Mucosa of descending colon (tissue), 3 donors: ENCODE results near the gene EDRF1. TPM values are rescaled to one million over a fixed set of nuclear protein-coding genes. Genes with fewer than 3 reads are reported as not detected.
A peak's percentile ranks its signal among the peaks of the same experiment; 100 is the strongest.

Experiments used
- ATAC-seq: fragments of 200-7000 bp; cut with Tn5 transposase; one replicate; pipeline ENCODE4 v1.9.1; 2020; ENCODE audit warnings: mild to moderate bottlenecking, moderate library complexity
- DNase-seq, 3 donors: peaks; one replicate each; pipeline ENCODE4 v3.0.0-alpha.2; 2020
- H3K36me3 ChIP-seq: fragments of 200-600 bp; one replicate; pipeline ENCODE4 v1.8.0; 2021; ENCODE audit warnings: low read depth, mild to moderate bottlenecking
- H3K4me1 ChIP-seq: fragments of 200-600 bp; one replicate; pipeline ENCODE4 v1.8.0; 2021; ENCODE audit warnings: low read depth, mild to moderate bottlenecking
- H3K4me3 ChIP-seq: fragments of 200-600 bp; one replicate; pipeline ENCODE4 v1.8.0; 2021; ENCODE audit warnings: mild to moderate bottlenecking
- H3K9me3 ChIP-seq: fragments of 200-600 bp; one replicate; pipeline ENCODE4 v1.8.0; 2021; ENCODE audit warnings: mild to moderate bottlenecking
- CTCF ChIP-seq: fragments of 200-600 bp; IDR thresholded peaks from one replicate; pipeline ENCODE4 v1.8.0; 2022; ENCODE audit warnings: antibody characterized with exemption, mild to moderate bottlenecking
- intact Hi-C, 2 donors: fragments of 100-400 bp; cut with DNase I in 1 of 2; cut with micrococcal nuclease in 1 of 2; formaldehyde crosslinking; loops; one replicate each; pipeline versions ENCODE4 v1.11.0 to v1.11.1; 2022; cut with DNase I, micrococcal nuclease
- total RNA-seq, 3 donors: library from RNA; stranded (reverse); fragmentation: NEBNext Ultra II Directional in 2 of 3; extraction: Animal tissue kit (Norgen Biotek cat#: 25700) in 2 of 3; gene quantifications; one replicate each; pipeline versions ENCODE4 v1.2.1 to v1.2.4, GENCODE V29; 2021 to 2023
- donor health status: DM: no; HTN: no; CAD: no; lungs with moderate emphysema.
- donor health status: DM: no; HTN: no; CAD: no.
- donor health status: DM: no; HTN: yes; CAD: no.

Gene EDRF1
- total RNA-seq, 3 donors from 2014 or later, result 20.3 to 24.3 (median 23.5) TPM

DNA sequence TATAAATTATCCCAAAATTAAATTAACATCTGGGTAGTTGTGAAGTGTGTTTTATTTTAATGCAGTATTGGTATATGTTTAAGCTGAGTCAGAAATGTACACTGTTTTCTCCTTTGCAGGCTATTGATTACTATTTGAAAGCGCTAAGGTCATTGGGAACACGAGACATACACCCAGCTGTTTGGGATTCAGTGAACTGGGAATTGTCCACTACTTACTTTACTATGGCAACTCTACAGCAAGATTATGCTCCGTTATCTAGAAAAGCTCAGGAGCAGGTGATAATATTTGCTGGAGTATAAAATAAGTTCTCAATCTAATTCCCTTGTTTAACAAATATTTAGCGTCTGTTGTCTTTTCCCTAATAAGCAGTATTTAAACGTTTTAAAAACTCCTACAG is 27.9 kb downstream of the EDRF1 start:
- ATAC-seq, result no peak
- H3K4me3 ChIP-seq, result no peak overlapping the region
- intact Hi-C loops, result no loop called here
- no peak for TF ChIP-seq CTCF
- no peaks in the 10 kb centered on the region for H3K9me3 ChIP-seq
- H3K36me3 ChIP-seq, result no peaks in the 10 kb centered on the region
- DNase-seq, result no peak
- no peaks in the 10 kb centered on the region for H3K4me1 ChIP-seq

DNA sequence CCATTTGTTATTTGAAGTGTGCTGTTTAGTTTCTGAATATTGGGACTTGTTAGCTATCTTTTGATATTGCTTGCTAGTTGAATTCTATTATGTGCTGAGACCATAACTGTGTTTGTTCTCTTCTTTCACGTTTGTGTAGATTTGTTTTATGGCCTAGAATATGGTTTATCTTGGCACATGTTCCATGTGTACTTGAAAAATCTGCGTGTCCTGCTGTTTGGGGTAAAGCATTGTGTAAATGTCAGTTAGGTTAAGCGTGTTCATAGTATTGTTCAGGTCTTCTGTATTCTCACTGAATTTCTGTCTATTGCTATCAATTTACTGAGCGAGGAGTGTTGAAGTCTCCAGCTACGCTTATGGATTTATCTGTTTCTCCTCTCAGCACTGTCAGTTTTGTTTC is 36.7 kb downstream of the EDRF1 start:
- ATAC-seq, result peak; percentile 64
- Histone ChIP-seq H3K9me3 (no peaks in the 10 kb centered on the region), H3K36me3 (no peaks in the 10 kb centered on the region), H3K4me3 (no peak overlapping the region), H3K4me1 (no peaks in the 10 kb centered on the region)
- intact Hi-C loops, result no loop called here
- no peak for DNase-seq
- TF ChIP-seq CTCF, result no peak

- no peaks in the 10 kb centered on the region for H3K9me3 ChIP-seq
- no peak for DNase-seq
- no peak for ATAC-seq
- no peak for TF ChIP-seq CTCF
- intact Hi-C loops, result no loop called here
- H3K36me3 ChIP-seq, result no peaks in the 10 kb centered on the region
- no peak overlapping the region for H3K4me3 ChIP-seq
- no peaks in the 10 kb centered on the region for H3K4me1 ChIP-seq
These were observed 37.5 kb downstream of the EDRF1 start for GRCh38 chr10:125756853-125757487.

DNA sequence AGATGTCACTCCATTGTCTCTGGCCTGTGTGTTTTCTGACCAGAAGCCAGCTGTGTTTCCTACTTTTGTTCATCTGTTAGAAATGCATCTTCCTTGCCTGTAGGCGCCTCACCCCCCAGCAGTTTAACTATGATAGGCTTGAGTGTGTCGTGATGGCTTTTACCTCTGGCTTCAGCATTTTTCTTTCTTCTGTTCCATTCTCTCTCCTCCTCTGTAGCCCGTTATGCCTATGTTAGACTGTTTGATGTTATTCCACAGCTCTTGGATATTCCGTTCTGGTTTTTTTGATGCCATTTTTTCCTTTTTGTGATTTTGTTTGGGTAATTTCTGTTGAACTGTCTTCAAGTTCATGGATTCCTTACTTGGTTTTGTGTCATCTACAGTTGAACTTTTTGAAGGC is 38.2 kb downstream of the EDRF1 start:
- DNase-seq (no peak), ATAC-seq (no peak)
- no peaks in the 10 kb centered on the region for H3K36me3 ChIP-seq
- no peak overlapping the region for H3K4me3 ChIP-seq
- no peaks in the 10 kb centered on the region for H3K9me3 ChIP-seq
- H3K4me1 ChIP-seq, result no peaks in the 10 kb centered on the region
- intact Hi-C loops, result no loop called here
- TF ChIP-seq CTCF, result no peak

DNA sequence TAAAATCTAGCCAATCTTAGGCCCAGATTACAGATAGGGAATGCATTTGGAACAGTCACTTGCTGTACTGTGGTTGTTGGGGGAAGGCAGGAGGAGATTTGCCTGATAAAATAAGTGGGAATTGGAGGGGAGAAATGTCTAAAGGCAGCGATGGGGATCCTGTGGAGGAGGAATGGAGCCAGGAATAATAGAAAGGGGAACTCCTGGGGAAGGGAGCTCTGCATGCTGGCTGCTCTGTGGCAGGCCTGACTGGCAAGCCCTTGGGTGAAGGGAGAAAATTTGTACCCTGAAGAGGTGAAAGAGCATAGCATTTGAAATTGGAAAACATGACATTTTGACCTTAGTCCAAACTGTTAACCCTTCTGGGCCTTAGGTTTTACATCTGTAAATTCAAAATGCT is 42.5 kb downstream of the EDRF1 start:
- Histone ChIP-seq H3K4me1 (no peaks in the 10 kb centered on the region), H3K9me3 (no peaks in the 10 kb centered on the region), H3K36me3 (no peaks in the 10 kb centered on the region), H3K4me3 (no peak overlapping the region)
- no peak for TF ChIP-seq CTCF
- DNase-seq (no peak), ATAC-seq (no peak)
- intact Hi-C loops, result no loop called here
